GM18868 (cell line): ENCODE results near the gene PPFIA4.

ENCODE experiments used
- ATAC-seq: cut with Tn5 transposase; IDR thresholded peaks from one replicate; pipeline ENCODE4 v1.9.1; 2021; ENCODE audit warnings: mild to moderate bottlenecking, moderate library complexity; ENCODE audit not compliant: unreplicated experiment

PPFIA4 gene

DNA sequence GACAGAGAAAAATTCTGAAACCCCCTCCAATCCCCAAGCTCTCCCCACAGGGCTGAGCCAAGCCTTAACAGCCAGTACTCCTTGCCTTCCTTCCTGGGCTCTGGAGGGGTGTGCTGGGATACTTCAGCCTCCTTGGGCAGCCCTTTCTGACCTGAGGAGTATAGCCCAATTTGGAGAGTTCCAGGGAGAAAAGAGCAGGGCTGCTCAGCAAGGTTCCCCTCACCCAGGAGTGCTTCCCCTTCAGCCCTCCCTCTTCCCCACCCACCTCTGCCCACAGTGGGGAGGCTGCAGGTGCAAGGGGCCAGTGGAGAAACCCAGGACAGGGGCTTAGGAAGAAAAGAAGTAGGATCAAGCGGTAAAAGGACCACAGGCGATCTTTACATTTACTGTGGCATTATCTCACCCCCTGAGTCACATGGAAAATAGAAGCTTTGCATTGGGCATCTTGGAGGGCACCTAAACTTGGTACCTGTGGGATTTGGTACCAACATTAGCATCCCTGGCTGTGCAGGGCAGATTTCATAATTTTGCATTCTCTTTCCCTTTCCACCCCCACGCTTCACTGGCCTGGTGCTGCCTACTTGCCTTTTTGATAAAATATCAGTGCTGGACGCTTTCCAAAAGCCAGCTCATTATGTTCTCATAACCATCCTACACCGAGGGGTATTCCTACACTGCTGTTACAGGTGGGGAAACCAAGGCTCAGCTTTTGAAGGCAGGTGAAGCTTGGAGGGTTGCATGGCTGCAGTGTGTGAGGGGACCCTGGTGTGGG is 98.4 kb downstream of the PPFIA4 start:
- ATAC-seq: no peak

DNA sequence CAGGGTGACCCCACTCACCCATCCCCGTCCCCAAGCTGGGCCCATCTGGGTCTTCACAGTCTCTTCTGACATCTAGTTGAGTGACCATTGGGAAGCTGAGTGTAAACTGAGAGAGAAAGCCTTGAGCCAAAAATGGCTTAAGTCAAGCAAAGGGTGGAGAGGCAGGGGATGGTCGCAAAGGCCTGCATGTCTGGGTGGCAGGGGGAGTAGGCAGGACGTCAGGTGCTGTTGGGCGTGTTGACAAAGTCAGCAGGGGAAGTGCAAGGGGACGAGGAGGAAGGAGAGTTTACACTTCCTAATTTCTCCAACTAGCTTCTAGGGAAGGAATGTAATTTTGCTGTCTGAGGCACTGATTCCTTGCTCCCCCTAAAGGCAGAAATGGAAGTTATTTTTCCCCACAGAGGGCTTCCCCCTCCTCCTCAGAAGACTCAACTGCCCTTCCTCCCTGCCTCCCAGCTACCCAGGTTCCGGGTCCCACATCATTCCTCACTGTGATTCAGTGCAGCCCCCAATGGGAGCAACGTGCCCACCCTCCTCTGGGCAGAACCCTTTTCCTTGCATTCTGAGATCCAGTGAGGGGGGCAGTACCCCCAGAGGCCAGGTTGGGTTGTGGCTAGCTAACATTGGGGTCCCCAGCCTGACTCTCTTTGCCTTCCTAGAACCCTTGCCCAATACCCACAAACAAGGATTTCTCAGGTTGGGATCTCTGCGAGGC is 100.0 kb downstream of the PPFIA4 start:
- no peak for ATAC-seq

DNA sequence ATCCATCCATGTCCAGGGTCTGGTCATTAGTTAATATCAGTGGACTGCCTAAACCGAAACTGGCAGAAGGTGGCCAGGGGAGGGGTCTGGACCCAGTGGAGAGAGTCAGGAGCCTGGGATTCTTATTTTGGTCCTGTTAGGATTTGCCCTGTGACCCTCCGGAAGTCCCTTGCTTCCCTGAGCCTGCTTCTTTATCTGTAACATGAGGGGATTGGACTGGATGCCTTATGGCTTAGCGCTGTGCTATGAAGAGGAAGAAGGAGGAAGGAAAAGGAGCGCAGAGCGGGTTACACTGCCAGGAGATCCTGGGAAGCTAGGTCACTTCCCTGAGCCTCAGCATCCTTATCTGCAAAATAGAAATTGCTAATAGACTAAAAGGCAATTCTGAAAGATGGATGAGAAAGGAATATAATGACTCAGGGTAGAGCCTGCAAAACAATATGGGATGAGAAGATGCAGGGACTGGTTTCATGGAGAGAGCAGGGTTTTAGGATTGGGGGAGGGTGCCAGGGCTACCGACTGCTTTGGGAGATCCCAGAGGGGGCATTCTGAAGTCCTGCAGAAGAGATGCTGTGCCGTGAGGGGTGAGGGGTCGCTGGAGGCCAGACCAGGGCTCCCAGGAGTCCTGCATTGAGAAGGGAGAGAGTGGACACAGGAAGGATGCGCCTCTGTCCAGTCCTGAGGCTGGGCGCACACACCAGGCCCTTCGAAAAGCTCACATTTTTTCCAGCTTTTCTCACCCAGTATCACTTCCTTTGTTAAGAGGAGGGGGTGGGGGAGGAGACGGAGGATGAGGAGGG is 100.8 kb downstream of the PPFIA4 start:
- ATAC-seq: no peak

DNA sequence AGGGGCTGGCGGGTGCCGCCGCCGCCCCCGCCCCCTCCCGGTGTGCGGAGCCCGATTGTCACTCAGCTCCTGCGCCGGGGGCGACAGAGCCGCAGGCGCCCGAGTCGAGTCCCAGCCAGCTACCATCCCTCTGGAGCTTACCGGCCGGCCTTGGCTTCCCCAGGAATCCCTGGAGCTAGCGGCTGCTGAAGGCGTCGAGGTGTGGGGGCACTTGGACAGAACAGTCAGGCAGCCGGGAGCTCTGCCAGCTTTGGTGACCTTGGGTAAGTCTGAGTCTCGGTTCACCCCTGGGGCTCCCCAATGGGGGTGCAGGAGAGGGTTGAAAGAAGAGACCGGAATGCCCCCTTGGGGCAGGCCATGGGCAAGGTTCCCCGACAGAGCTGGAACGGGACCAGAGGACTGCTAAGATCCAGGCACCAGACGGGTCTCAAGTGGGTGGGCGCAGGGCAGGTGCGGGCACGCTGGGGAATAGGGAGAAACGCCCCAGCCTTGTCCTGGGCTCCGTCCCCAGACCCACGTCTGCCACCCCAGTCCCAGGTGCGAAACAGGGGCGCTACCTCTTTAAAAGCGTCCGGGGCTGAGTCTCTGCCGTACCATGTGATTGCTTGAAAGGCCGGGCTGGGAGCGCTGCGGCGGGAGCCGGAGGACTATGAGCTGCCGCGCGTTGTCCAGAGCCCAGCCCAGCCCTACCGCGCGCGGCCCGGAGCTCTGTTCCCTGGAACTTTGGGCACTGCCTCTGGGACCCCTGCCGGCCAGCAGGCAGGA is 101.6 kb downstream of the PPFIA4 start, which contains the start of gene ADORA1:
TSS of gene ADORA1 (plus strand) at position 61 of the 765 bp plus-strand sequence. CDS start 1,116 bp downstream, outside the sequence.
- ATAC-seq: no peak

DNA sequence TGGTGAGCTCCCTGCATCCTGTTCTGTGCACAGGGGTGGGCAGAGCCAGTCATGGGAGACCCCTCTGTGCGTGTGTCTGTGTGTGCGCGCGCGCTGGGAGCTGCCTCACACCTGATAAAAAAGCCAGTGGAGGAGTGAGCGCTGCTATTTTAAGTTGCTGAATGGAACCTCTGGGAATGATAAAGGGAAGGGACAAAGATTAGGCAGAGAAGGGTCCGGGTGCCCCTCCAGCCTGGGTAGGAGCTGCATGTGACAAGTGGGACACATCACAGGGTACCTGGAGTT is 102.1 kb downstream of the PPFIA4 start:
- no peak for ATAC-seq
